ENCODE data around the gene GRK5. TPM values are rescaled to one million over a fixed set of nuclear protein-coding genes. Genes with fewer than 3 reads are reported as not detected.

Gene GRK5
- total and polyA plus RNA-seq, 4 donors = 18.5 to 43.1 (median 40.3) TPM

- Histone ChIP-seq H3K9me3 (ENCODE audit: control insufficient read depth in 4 of 4, insufficient read depth in 3 of 4, low read length in 3 of 4) (no peaks in the 10 kb centered on the region), H3K9ac (ENCODE audit: insufficient read depth in 1 of 2, low read length in 2 of 2) (no peak overlapping the region), H3K36me3 (ENCODE audit: control insufficient read depth in 4 of 4, insufficient read depth in 4 of 4, low read length in 4 of 4) (peaks cover 0 to 2% (median 0%) of the 10 kb centered on the region in 4 donors), H3K27ac (ENCODE audit: low read depth in 1 of 2, low read length in 1 of 2) (no peak overlapping the region), H3K4me1 (ENCODE audit: control insufficient read depth in 5 of 5, insufficient read depth in 5 of 5, low read length in 5 of 5) (peaks cover 0 to 18% (median 6%) of the 10 kb centered on the region in 5 donors), H3K4me3 (no peak overlapping the region), H3K27me3 (ENCODE audit: control insufficient read depth in 3 of 3, insufficient read depth in 3 of 3, low read length in 2 of 3) (peaks cover 0 to 14% (median 0%) of the 10 kb centered on the region in 3 donors)
- TF ChIP-seq CTCF (IDR thresholded peaks at IDR 0.05; ENCODE audit: control extremely low read depth, extremely low read depth) = no peak
- 93 to 97% methylated on average over 5 of the region's 5 CpGs for WGBS, 2 donors
- DNase-seq (no peak), ATAC-seq (ENCODE audit: insufficient read depth, low FRiP score) (no peak)
These were observed 296.4 kb downstream of the GRK5 start for GRCh38 chr10:119503821-119504220.

- no peak for DNase-seq
- H3K9ac ChIP-seq (ENCODE audit: insufficient read depth in 1 of 2, low read length in 2 of 2) = no peak overlapping the region
- TF ChIP-seq CTCF (IDR thresholded peaks at IDR 0.05; ENCODE audit: control extremely low read depth, extremely low read depth) = no peak
- no peaks in the 10 kb centered on the region for H3K36me3 ChIP-seq (ENCODE audit: control insufficient read depth in 4 of 4, insufficient read depth in 4 of 4, low read length in 4 of 4)
- no peaks in the 10 kb centered on the region for H3K9me3 ChIP-seq (ENCODE audit: control insufficient read depth in 4 of 4, insufficient read depth in 3 of 4, low read length in 3 of 4)
- WGBS, 2 donors = 93 to 97% methylated on average over 10 of the region's 10 CpGs
- peaks cover 0 to 14% (median 0%) of the 10 kb centered on the region in 3 donors for H3K27me3 ChIP-seq (ENCODE audit: control insufficient read depth in 3 of 3, insufficient read depth in 3 of 3, low read length in 2 of 3)
- no peak overlapping the region for H3K4me3 ChIP-seq
- no peak overlapping the region for H3K27ac ChIP-seq (ENCODE audit: low read depth in 1 of 2, low read length in 1 of 2)
- H3K4me1 ChIP-seq (ENCODE audit: control insufficient read depth in 5 of 5, insufficient read depth in 5 of 5, low read length in 5 of 5) = peaks cover 0 to 16% (median 5%) of the 10 kb centered on the region in 5 donors
- no peak for ATAC-seq (ENCODE audit: insufficient read depth, low FRiP score)
These were observed 297.3 kb downstream of the GRK5 start for GRCh38 chr10:119504651-119505050.

GRCh38 chr10:119505131-119505551 lies 297.8 kb downstream of the GRK5 start:
- 81 to 92% methylated on average over 12 of the region's 12 CpGs for WGBS, 2 donors
- Histone ChIP-seq H3K27ac (ENCODE audit: low read depth in 1 of 2, low read length in 1 of 2) (no peak overlapping the region), H3K36me3 (ENCODE audit: control insufficient read depth in 4 of 4, insufficient read depth in 4 of 4, low read length in 4 of 4) (no peaks in the 10 kb centered on the region), H3K27me3 (ENCODE audit: control insufficient read depth in 3 of 3, insufficient read depth in 3 of 3, low read length in 2 of 3) (peaks cover 0 to 14% (median 0%) of the 10 kb centered on the region in 3 donors), H3K9me3 (ENCODE audit: control insufficient read depth in 4 of 4, insufficient read depth in 3 of 4, low read length in 3 of 4) (no peaks in the 10 kb centered on the region), H3K4me3 (no peak overlapping the region), H3K4me1 (ENCODE audit: control insufficient read depth in 5 of 5, insufficient read depth in 5 of 5, low read length in 5 of 5) (peaks cover 0 to 12% (median 0%) of the 10 kb centered on the region in 5 donors), H3K9ac (ENCODE audit: insufficient read depth in 1 of 2, low read length in 2 of 2) (no peak overlapping the region)
- no peak for TF ChIP-seq CTCF (IDR thresholded peaks at IDR 0.05; ENCODE audit: control extremely low read depth, extremely low read depth)
- DNase-seq = peak; percentile 87 to 95 (median 94)
- ATAC-seq (ENCODE audit: insufficient read depth, low FRiP score) = no peak

Small RNA genes lying within 50 kb of the gene (small RNA-seq; reads per million reads assigned to genes)
- gene MIR4681 (ENCODE audit: low replicate concordance) (not detected), gene RN7SL749P (ENCODE audit: low replicate concordance) (not detected)

Other genes starting within 250 kb of the GRK5 start
- under 1 TPM; 0.74 to 0.91 TPM for gene NANOS1, start 177.9 kb upstream of the GRK5 start, total RNA-seq
- gene NANOS1, start 177.9 kb upstream of the GRK5 start, polyA plus RNA-seq = 1 to 10 TPM in 1 of 2 donors, under 1 TPM in 1; 0.73 to 1.4 TPM
- 100 to 1,000 TPM; 101 TPM for gene EIF3A, start 126.8 kb upstream of the GRK5 start, total RNA-seq
- gene EIF3A, start 126.8 kb upstream of the GRK5 start, polyA plus RNA-seq = 10 to 100 TPM; 37.1 to 60.4 TPM
- 10 to 100 TPM; 27.9 to 32.0 TPM for gene DENND10, start 103.5 kb upstream of the GRK5 start, total RNA-seq
- gene DENND10, start 103.5 kb upstream of the GRK5 start, polyA plus RNA-seq = 10 to 100 TPM; 11.7 to 30.2 TPM
- 10 to 100 TPM; 10.6 to 22.0 TPM for gene SFXN4, start 41.9 kb upstream of the GRK5 start, total RNA-seq
- gene SFXN4, start 41.9 kb upstream of the GRK5 start, polyA plus RNA-seq = 10 to 100 TPM; 22.1 to 40.4 TPM
- gene PRDX3, start 28.8 kb upstream of the GRK5 start, total RNA-seq = 100 to 1,000 TPM in 1 of 2 donors, 10 to 100 TPM in 1; 99.9 to 118 TPM
- 100 to 1,000 TPM in 1 of 2 donors, 10 to 100 TPM in 1; 84.1 to 155 TPM for gene PRDX3, start 28.8 kb upstream of the GRK5 start, polyA plus RNA-seq

All from lung (tissue), 13 donors.